ENCODE measurements around the gene CTNNBL1. TPM values are rescaled to one million over a fixed set of nuclear protein-coding genes. Genes with fewer than 3 reads are reported as not detected.

CTNNBL1 gene
- total RNA-seq, 2 experiments from 2014 or later, result 31.1 to 33.4 TPM

GRCh38 chr20:37839432-37839827 lies 145.6 kb downstream of the CTNNBL1 start:
- Histone ChIP-seq H3K9me3 (ENCODE audit: control insufficient read depth in 1 of 2, insufficient read depth in 1 of 2, low read length in 2 of 2) (no peaks in the 10 kb centered on the region), H3K36me3 (ENCODE audit: insufficient read depth, low read length) (peaks cover 43% of the 10 kb centered on the region), H3K4me1 (ENCODE audit: insufficient read depth, low read length) (no peaks in the 10 kb centered on the region), H3K27me3 (ENCODE audit: control insufficient read depth in 1 of 2, insufficient read depth in 2 of 2, low read length in 2 of 2) (no peaks in the 10 kb centered on the region), H3K27ac (ENCODE audit: low read depth in 1 of 2, low read length in 2 of 2) (no peak overlapping the region), H3K4me3 (ENCODE audit: low read length) (no peak overlapping the region)
- POLR2A ChIA-PET, result no interaction called here
- no peak for ATAC-seq (ENCODE audit: poor library complexity)
- CTCF ChIA-PET, result no interaction called here
- peaks cover 55% of the 10 kb centered on the region for H3K36me3 Mint-ChIP-seq (ENCODE audit: low read depth)
- H3K4me1 Mint-ChIP-seq (ENCODE audit: low read depth), result no peaks in the 10 kb centered on the region
- no peaks in the 10 kb centered on the region for H3K9me3 Mint-ChIP-seq
- no peaks in the 10 kb centered on the region for H3K27me3 Mint-ChIP-seq
- TF ChIP-seq CTCF (IDR thresholded peaks at IDR 0.05), result no peak
- DNase-seq, result no peak
- H3K27ac Mint-ChIP-seq, result no peak overlapping the region
- H3K4me3 Mint-ChIP-seq, result no peak overlapping the region
- intact Hi-C loops (cut with DNase I, micrococcal nuclease), result no loop called here

DNA sequence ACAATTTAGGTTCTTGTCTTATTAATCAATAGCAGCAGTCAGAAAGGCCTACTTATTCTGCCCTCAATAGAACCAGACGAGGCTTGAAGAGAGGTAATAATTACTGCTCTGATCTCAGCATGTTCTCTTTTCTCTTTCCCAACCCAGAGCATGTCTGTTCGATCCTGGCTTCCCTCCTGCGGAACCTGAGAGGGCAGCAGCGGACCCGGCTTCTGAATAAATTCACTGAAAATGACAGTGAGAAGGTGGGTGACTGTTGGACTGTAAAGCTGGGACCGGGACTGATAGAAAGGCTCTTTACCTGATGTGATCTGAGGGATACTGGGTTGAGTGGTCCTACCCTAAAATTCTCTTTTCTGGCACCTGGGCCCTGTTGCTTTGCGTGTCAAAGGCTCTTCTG lies 146.1 kb downstream of the CTNNBL1 start:
- no peak for ATAC-seq (ENCODE audit: poor library complexity)
- no peak for DNase-seq
- H3K4me1 Mint-ChIP-seq (ENCODE audit: low read depth), result no peaks in the 10 kb centered on the region
- no peaks in the 10 kb centered on the region for H3K9me3 Mint-ChIP-seq
- peaks cover 44% of the 10 kb centered on the region for H3K36me3 ChIP-seq (ENCODE audit: insufficient read depth, low read length)
- H3K4me3 ChIP-seq (ENCODE audit: low read length), result no peak overlapping the region
- peaks cover 61% of the 10 kb centered on the region for H3K36me3 Mint-ChIP-seq (ENCODE audit: low read depth)
- no peak overlapping the region for H3K4me3 Mint-ChIP-seq
- ChIA-PET CTCF (no interaction called here), POLR2A (no interaction called here)
- H3K4me1 ChIP-seq (ENCODE audit: insufficient read depth, low read length), result no peaks in the 10 kb centered on the region
- no peaks in the 10 kb centered on the region for H3K27me3 Mint-ChIP-seq
- intact Hi-C loops (cut with DNase I, micrococcal nuclease), result no loop called here
- H3K9me3 ChIP-seq (ENCODE audit: control insufficient read depth in 1 of 2, insufficient read depth in 1 of 2, low read length in 2 of 2), result no peaks in the 10 kb centered on the region
- H3K27me3 ChIP-seq (ENCODE audit: control insufficient read depth in 1 of 2, insufficient read depth in 2 of 2, low read length in 2 of 2), result no peaks in the 10 kb centered on the region
- TF ChIP-seq CTCF (IDR thresholded peaks at IDR 0.05), result no peak
- no peak overlapping the region for H3K27ac Mint-ChIP-seq
- H3K27ac ChIP-seq (ENCODE audit: low read depth in 1 of 2, low read length in 2 of 2), result no peak overlapping the region

GRCh38 chr20:37841389-37841788 lies 147.6 kb downstream of the CTNNBL1 start:
- Mint-ChIP-seq H3K27ac (no peak overlapping the region), H3K27me3 (no peaks in the 10 kb centered on the region), H3K9me3 (no peaks in the 10 kb centered on the region), H3K36me3 (ENCODE audit: low read depth) (peaks cover 70% of the 10 kb centered on the region), H3K4me3 (no peak overlapping the region), H3K4me1 (ENCODE audit: low read depth) (no peaks in the 10 kb centered on the region)
- Histone ChIP-seq H3K27ac (ENCODE audit: low read depth in 1 of 2, low read length in 2 of 2) (no peak overlapping the region), H3K27me3 (ENCODE audit: control insufficient read depth in 1 of 2, insufficient read depth in 2 of 2, low read length in 2 of 2) (no peaks in the 10 kb centered on the region), H3K4me3 (ENCODE audit: low read length) (no peak overlapping the region), H3K9me3 (ENCODE audit: control insufficient read depth in 1 of 2, insufficient read depth in 1 of 2, low read length in 2 of 2) (no peaks in the 10 kb centered on the region), H3K4me1 (ENCODE audit: insufficient read depth, low read length) (no peaks in the 10 kb centered on the region), H3K36me3 (ENCODE audit: insufficient read depth, low read length) (peaks cover 47% of the 10 kb centered on the region)
- DNase-seq (no peak), ATAC-seq (ENCODE audit: poor library complexity) (no peak)
- TF ChIP-seq CTCF (IDR thresholded peaks at IDR 0.05), result no peak
- intact Hi-C loops (cut with DNase I, micrococcal nuclease), result no loop called here
- ChIA-PET CTCF (no interaction called here), POLR2A (no interaction called here)

Data from CD4-positive, alpha-beta T cell (primary cell).